Measurements from ENCODE around the gene BICRAL. TPM values are rescaled to one million over a fixed set of nuclear protein-coding genes. Genes with fewer than 3 reads are reported as not detected.
"Not testable (repeated sequence)": the region's sequence is repeated elsewhere in the genome, so short reads cannot be mapped to it uniquely, and the experiment has no call there.

BICRAL gene
- total and polyA plus RNA-seq, 2 of the 4 experiments (the other 2 are of a cell fraction), result 4.0 to 6.1 TPM

DNA sequence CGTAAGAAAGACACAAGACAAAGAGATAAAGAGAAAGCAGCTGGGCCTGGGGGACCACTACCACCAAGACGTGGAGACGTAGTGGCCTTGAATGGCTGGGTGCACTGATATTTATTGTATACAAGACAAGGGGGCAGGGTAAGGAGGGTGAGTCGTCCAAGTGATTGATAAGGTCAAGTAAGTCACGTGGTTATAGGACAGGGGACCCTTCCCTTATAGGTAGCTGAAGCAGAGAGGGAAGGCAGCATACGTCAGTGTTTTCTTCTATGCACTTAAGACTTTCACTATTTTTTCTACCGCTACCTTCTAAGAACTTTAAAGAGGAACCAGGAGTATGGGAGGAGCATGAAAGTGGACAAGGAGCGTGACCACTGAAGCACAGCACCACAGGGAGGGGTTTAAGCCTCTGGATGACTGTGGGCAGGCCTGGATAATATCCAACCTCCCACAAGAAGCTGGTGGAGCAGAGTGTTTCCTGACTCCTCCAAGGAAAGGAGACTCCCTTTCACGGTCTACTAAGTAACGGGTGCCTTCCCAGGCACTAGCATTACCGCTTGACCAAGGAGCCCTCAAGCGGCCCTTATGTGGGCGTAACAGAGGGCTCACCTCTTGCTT, 47.9 kb upstream of the BICRAL start:
- DNase-seq; H3K27me3 ChIP-seq (ENCODE audit: control insufficient read depth, insufficient read depth, low read length); H2BK15ac ChIP-seq (ENCODE audit: low read depth, low read length); H3K4me1 ChIP-seq (ENCODE audit: control insufficient read depth, insufficient read depth, low read length); H3K9me3 ChIP-seq (ENCODE audit: control insufficient read depth, insufficient read depth, low read length); H4K91ac ChIP-seq (ENCODE audit: insufficient read depth, low read depth, low read length); H2AFZ ChIP-seq (replicated peaks; ENCODE audit: low read length, poor library complexity); H3K9me1 ChIP-seq (ENCODE audit: insufficient read depth, low read length); H3K4ac ChIP-seq (ENCODE audit: low read depth, low read length); H3K36me3 ChIP-seq (ENCODE audit: control insufficient read depth, insufficient read depth, low read length); in situ Hi-C loops (cut with MboI; ENCODE audit: low sequenced_read_pairs); dilution Hi-C loops (cut with HindIII; ENCODE audit: low sequenced_read_pairs, unreplicated experiment); H3K4me2 ChIP-seq (ENCODE audit: low read depth, low read length); H3K4me3 ChIP-seq (ENCODE audit: insufficient read depth, low read depth, low read length); ATAC-seq (ENCODE audit: low read depth); H2BK5ac ChIP-seq (ENCODE audit: low read depth, low read length, poor library complexity, severe bottlenecking); H2BK120ac ChIP-seq (ENCODE audit: low read depth, low read length); H3K18ac ChIP-seq (ENCODE audit: low read depth, low read length); H3K14ac ChIP-seq (replicated peaks; ENCODE audit: low read depth, low read length); H4K20me1 ChIP-seq (ENCODE audit: insufficient read depth, low read length); H2AK9ac ChIP-seq (replicated peaks; ENCODE audit: low read depth, low read length, poor library complexity); H3K56ac ChIP-seq (ENCODE audit: extremely low read depth, insufficient read depth, low read length); H3K79me1 ChIP-seq (ENCODE audit: low read depth in 1 of 2, low read length in 2 of 2); H3K9ac ChIP-seq (ENCODE audit: low read depth, low read length); H2BK20ac ChIP-seq (ENCODE audit: low read depth, low read length); H4K8ac ChIP-seq (ENCODE audit: low read depth in 2 of 2, low read length in 2 of 2); H2AK5ac ChIP-seq (ENCODE audit: low read depth, low read length); H3K23ac ChIP-seq (ENCODE audit: low read depth, low read length); H3K27ac ChIP-seq (ENCODE audit: insufficient read depth, low read length); BruUV-seq (replicated peaks); H4K5ac ChIP-seq (ENCODE audit: low read depth, low read length); intact Hi-C loops (cut with micrococcal nuclease): not testable (repeated sequence)
- CTCF ChIA-PET, result interaction anchor here (0.6 kb wide), 3 partner anchors 18 to 522 kb away, joined by 3 to 5 read pairs (median 3); no protein-coding TSS in a partner anchor
- WGBS, 2 experiments (ENCODE audit: extremely low coverage in 2 of 2, insufficient read length in 1 of 2), result no CpG with 5 or more reads among the region's 13 CpGs
- POLR2A ChIA-PET (ENCODE audit: unreplicated experiment), result interaction anchor here (0.6 kb wide), 1 partner anchor 48 kb away, joined by 10 read pairs; the partner anchor contains the start of gene BICRAL
